Measurements from ENCODE around the gene SLC19A3. TPM values are rescaled to one million over a fixed set of nuclear protein-coding genes. Genes with fewer than 3 reads are reported as not detected.

SLC19A3 gene
- polyA plus RNA-seq, 1 donor from 2014 or later: 2.9 TPM

- H3F3A ChIP-seq (ENCODE audit: insufficient read depth, low read length, poor library complexity, severe bottlenecking): no peaks in the 10 kb centered on the region
- TF ChIP-seq RAD21 (conservative IDR thresholded peaks at IDR 0.05): no peak
- TF ChIP-seq MXI1 (conservative IDR thresholded peaks at IDR 0.05; ENCODE audit: poor library complexity, severe bottlenecking): no peak
- no peak for TF ChIP-seq POLR2AphosphoS5 (IDR thresholded peaks at IDR 0.05)
- no peak for TF ChIP-seq TAF1 (IDR thresholded peaks at IDR 0.05; ENCODE audit: low read depth)
- no peak for TF ChIP-seq EZH2 (IDR thresholded peaks at IDR 0.05; ENCODE audit: borderline replicate concordance, insufficient read depth, low read length, poor library complexity, severe bottlenecking)
- TF ChIP-seq EP300 (conservative IDR thresholded peaks at IDR 0.05; ENCODE audit: poor library complexity, severe bottlenecking): no peak
- no peak for TF ChIP-seq CTCF (IDR thresholded peaks at IDR 0.05; ENCODE audit: poor library complexity, severe bottlenecking)
- TF ChIP-seq SMC3 (conservative IDR thresholded peaks at IDR 0.05; ENCODE audit: poor library complexity): no peak
- TF ChIP-seq REST (IDR thresholded peaks at IDR 0.05; ENCODE audit: borderline replicate concordance): no peak
- H3K4me3 ChIP-seq (ENCODE audit: low read length): no peak overlapping the region
- H3K27me3 ChIP-seq (ENCODE audit: insufficient read depth, low read depth, low read length): no peaks in the 10 kb centered on the region
- H3K79me2 ChIP-seq (replicated peaks; ENCODE audit: insufficient read depth, low read length): no peaks in the 10 kb centered on the region
- no peak overlapping the region for H3K4me2 ChIP-seq (ENCODE audit: low read length)
- no peak overlapping the region for H3K9ac ChIP-seq (ENCODE audit: low read length)
- H3K9me3 ChIP-seq (ENCODE audit: low read length): no peaks in the 10 kb centered on the region
- no peaks in the 10 kb centered on the region for H3K9me2 ChIP-seq (ENCODE audit: insufficient read depth, low read length)
- no peak overlapping the region for H3K27ac ChIP-seq (ENCODE audit: low read length)
- H3K36me3 ChIP-seq (ENCODE audit: insufficient read depth, low read length): no peaks in the 10 kb centered on the region
- H2AFZ ChIP-seq (ENCODE audit: low read depth, low read length): no peak overlapping the region
- no peaks in the 10 kb centered on the region for H4K20me1 ChIP-seq (ENCODE audit: insufficient read depth)
These were observed 60.5 kb downstream of the SLC19A3 start for GRCh38 chr2:227657199-227657845.

- no peaks in the 10 kb centered on the region for H3K9me3 ChIP-seq (ENCODE audit: low read length)
- H3K9me2 ChIP-seq (ENCODE audit: insufficient read depth, low read length): no peaks in the 10 kb centered on the region
- no peak overlapping the region for H3K4me3 ChIP-seq (ENCODE audit: low read length)
- H3F3A ChIP-seq (ENCODE audit: insufficient read depth, low read length, poor library complexity, severe bottlenecking): no peaks in the 10 kb centered on the region
- H3K79me2 ChIP-seq (replicated peaks; ENCODE audit: insufficient read depth, low read length): no peaks in the 10 kb centered on the region
- H3K36me3 ChIP-seq (ENCODE audit: insufficient read depth, low read length): no peaks in the 10 kb centered on the region
- H3K27ac ChIP-seq (ENCODE audit: low read length): no peak overlapping the region
- H4K20me1 ChIP-seq (ENCODE audit: insufficient read depth): no peaks in the 10 kb centered on the region
- no peaks in the 10 kb centered on the region for H3K27me3 ChIP-seq (ENCODE audit: insufficient read depth, low read depth, low read length)
- H3K9ac ChIP-seq (ENCODE audit: low read length): no peak overlapping the region
- H2AFZ ChIP-seq (ENCODE audit: low read depth, low read length): no peak overlapping the region
- TF ChIP-seq RAD21 (conservative IDR thresholded peaks at IDR 0.05): no peak
- TF ChIP-seq POLR2AphosphoS5 (IDR thresholded peaks at IDR 0.05): no peak
- TF ChIP-seq CTCF (IDR thresholded peaks at IDR 0.05; ENCODE audit: poor library complexity, severe bottlenecking): no peak
- TF ChIP-seq EZH2 (IDR thresholded peaks at IDR 0.05; ENCODE audit: borderline replicate concordance, insufficient read depth, low read length, poor library complexity, severe bottlenecking): no peak
- no peak for TF ChIP-seq EP300 (conservative IDR thresholded peaks at IDR 0.05; ENCODE audit: poor library complexity, severe bottlenecking)
- TF ChIP-seq TAF1 (IDR thresholded peaks at IDR 0.05; ENCODE audit: low read depth): no peak
- TF ChIP-seq SMC3 (conservative IDR thresholded peaks at IDR 0.05; ENCODE audit: poor library complexity): no peak
- TF ChIP-seq MXI1 (conservative IDR thresholded peaks at IDR 0.05; ENCODE audit: poor library complexity, severe bottlenecking): no peak
- TF ChIP-seq REST (IDR thresholded peaks at IDR 0.05; ENCODE audit: borderline replicate concordance): no peak
- H3K4me2 ChIP-seq (ENCODE audit: low read length): no peak overlapping the region
These were observed 62.4 kb downstream of the SLC19A3 start for GRCh38 chr2:227655454-227655853.

All from neural cell (in vitro differentiated cells).